ENCODE measurements around the gene ECE2. TPM values are rescaled to one million over a fixed set of nuclear protein-coding genes. Genes with fewer than 3 reads are reported as not detected.

ECE2 gene
- total RNA-seq, 2 donors from 2014 or later: not detected

Small RNAs within 50 kb of the gene (microRNA-seq; reads per million reads assigned to microRNA genes)
- 0 to 0.26 reads per million in 2 donors for gene MIR1224 (ENCODE audit: borderline microRNAs expressed in 2 of 2)

Other genes with a start within 250 kb of the ECE2 start
- not detected for gene HTR3D, start 244.3 kb upstream of the ECE2 start, total RNA-seq
- gene HTR3C, start 223.0 kb upstream of the ECE2 start, total RNA-seq: not detected
- not detected for gene HTR3E, start 179.0 kb upstream of the ECE2 start, total RNA-seq
- gene EIF2B5, start 140.7 kb upstream of the ECE2 start, total RNA-seq: 10 to 100 TPM; 23.3 to 26.4 TPM
- gene DVL3, start 120.6 kb upstream of the ECE2 start, total RNA-seq: 10 to 100 TPM; 67.3 to 70.7 TPM
- gene AP2M1, start 101.2 kb upstream of the ECE2 start, total RNA-seq: 100 to 1,000 TPM; 324 to 365 TPM
- 10 to 100 TPM; 38.9 to 48.8 TPM for gene ABCF3, start 89.8 kb upstream of the ECE2 start, total RNA-seq
- gene VWA5B2, start 46.4 kb upstream of the ECE2 start, total RNA-seq: under 1 TPM in 1 of 2 donors, not detected in 1; 0.38 TPM
- gene ALG3, start 27.1 kb upstream of the ECE2 start, total RNA-seq: 10 to 100 TPM; 26.8 to 28.6 TPM
- gene EEF1AKMT4, start 26.4 kb upstream of the ECE2 start, total RNA-seq: 1 to 10 TPM; 1.3 to 2.5 TPM
- gene CAMK2N2, start 14.5 kb upstream of the ECE2 start, total RNA-seq: under 1 TPM in 1 of 2 donors, not detected in 1; 0.24 TPM
- 100 to 1,000 TPM; 128 to 163 TPM for gene PSMD2, start 23.2 kb downstream of the ECE2 start, total RNA-seq
- 100 to 1,000 TPM; 273 to 325 TPM for gene EIF4G1, start 38.6 kb downstream of the ECE2 start, total RNA-seq
- 10 to 100 TPM; 30.4 to 37.4 TPM for gene FAM131A, start 61.6 kb downstream of the ECE2 start, total RNA-seq
- gene CLCN2, start 85.6 kb downstream of the ECE2 start, total RNA-seq: 1 to 10 TPM; 3.7 to 4.0 TPM
- 10 to 100 TPM; 39.1 to 42.7 TPM for gene POLR2H, start 85.7 kb downstream of the ECE2 start, total RNA-seq
- gene THPO, start 102.2 kb downstream of the ECE2 start, total RNA-seq: 1 to 10 TPM in 1 of 2 donors, under 1 TPM in 1; 0.71 to 1.1 TPM
- 10 to 100 TPM; 18.6 to 32.6 TPM for gene CHRD, start 104.0 kb downstream of the ECE2 start, total RNA-seq